HUES6 (cell line): ENCODE results near the gene FOLR1.

Experiments
- H3K27ac ChIP-seq: 2 replicates; pipeline ENCODE4 v1.7.0; 2013; ENCODE audit warnings: low read depth, mild to moderate bottlenecking, low read length, inconsistent platforms
- H3K27me3 ChIP-seq: 2 replicates; pipeline ENCODE4 v1.6.1; 2013; ENCODE audit warnings: low read length; ENCODE audit not compliant: control insufficient read depth, insufficient read depth
- H3K36me3 ChIP-seq: 2 replicates; pipeline ENCODE4 v1.6.1; 2013; ENCODE audit warnings: low read length; ENCODE audit not compliant: control insufficient read depth, insufficient read depth
- H3K4me1 ChIP-seq: 2 replicates; pipeline ENCODE4 v1.6.1; 2013; ENCODE audit warnings: low read length; ENCODE audit not compliant: control insufficient read depth, insufficient read depth
- H3K4me3 ChIP-seq: 2 replicates; pipeline ENCODE4 v1.5.1; 2013; ENCODE audit warnings: low read depth, low read length
- H3K9ac ChIP-seq: one replicate; pipeline ENCODE4 v1.6.1; 2013; ENCODE audit warnings: mild to moderate bottlenecking, low read length
- H3K9me3 ChIP-seq: 2 replicates; pipeline ENCODE4 v1.6.1; 2013; ENCODE audit warnings: low read depth, low read length; ENCODE audit not compliant: control insufficient read depth, insufficient read depth

FOLR1 gene

GRCh38 chr11:72216638-72217037, 24.7 kb downstream of the FOLR1 start, which contains the start of gene FOLR2:
Gene FOLR2, plus strand, starts transcription at chr11:72216794. Its CDS starts 1,791 bp downstream, at chr11:72218585.
- Histone ChIP-seq H3K36me3 (no peaks in the 10 kb centered on the region), H3K4me3 (no peak within 1 kb of the TSS), H3K9ac (no peak within 1 kb of the TSS), H3K27me3 (peaks cover 2% of the 10 kb centered on the region; the same call in 1 of the 2 replicates), H3K9me3 (no peaks in the 10 kb centered on the region), H3K4me1 (peaks cover 7% of the 10 kb centered on the region; the same call in 1 of the 2 replicates), H3K27ac (no peak within 1 kb of the TSS)

- Histone ChIP-seq H3K4me1 (peaks cover 19% of the 10 kb centered on the region), H3K4me3 (no peak overlapping the region), H3K27me3 (peaks cover 2% of the 10 kb centered on the region; the same call in 1 of the 2 replicates), H3K9ac (no peak overlapping the region), H3K9me3 (no peaks in the 10 kb centered on the region), H3K27ac (no peak overlapping the region), H3K36me3 (no peaks in the 10 kb centered on the region)
These were observed 25.9 kb downstream of the FOLR1 start for GRCh38 chr11:72217841-72218240.

- Histone ChIP-seq H3K4me1 (peaks cover 19% of the 10 kb centered on the region), H3K9ac (no peak overlapping the region), H3K27ac (no peak overlapping the region), H3K9me3 (no peaks in the 10 kb centered on the region), H3K27me3 (peaks cover 2% of the 10 kb centered on the region; the same call in 1 of the 2 replicates), H3K4me3 (no peak overlapping the region), H3K36me3 (no peaks in the 10 kb centered on the region)
These were observed 26.4 kb downstream of the FOLR1 start for GRCh38 chr11:72218251-72218745.

- H3K9ac ChIP-seq: no peak overlapping the region
- H3K36me3 ChIP-seq: no peaks in the 10 kb centered on the region
- no peak overlapping the region for H3K4me3 ChIP-seq
- no peak overlapping the region for H3K27ac ChIP-seq
- no peaks in the 10 kb centered on the region for H3K9me3 ChIP-seq
- H3K27me3 ChIP-seq: peaks cover 2% of the 10 kb centered on the region; the same call in 1 of the 2 replicates
- peaks cover 22% of the 10 kb centered on the region for H3K4me1 ChIP-seq
These were observed 28.9 kb downstream of the FOLR1 start for GRCh38 chr11:72220696-72221363.

- H3K27ac ChIP-seq: no peak overlapping the region
- H3K27me3 ChIP-seq: peaks cover 2% of the 10 kb centered on the region; the same call in 1 of the 2 replicates
- H3K9ac ChIP-seq: no peak overlapping the region
- H3K36me3 ChIP-seq: no peaks in the 10 kb centered on the region
- no peak overlapping the region for H3K4me3 ChIP-seq
- peaks cover 24% of the 10 kb centered on the region for H3K4me1 ChIP-seq
- H3K9me3 ChIP-seq: no peaks in the 10 kb centered on the region
These were observed 29.6 kb downstream of the FOLR1 start for GRCh38 chr11:72221386-72222075.

GRCh38 chr11:72222106-72222891, 30.4 kb downstream of the FOLR1 start:
- Histone ChIP-seq H3K9ac (peak overlapping the region; percentile 31), H3K4me1 (peaks cover 24% of the 10 kb centered on the region), H3K4me3 (peak overlapping the region; percentile 80), H3K27me3 (no peaks in the 10 kb centered on the region), H3K9me3 (no peaks in the 10 kb centered on the region), H3K27ac (peak overlapping the region; percentile 37; the same call in 1 of the 2 replicates), H3K36me3 (peaks cover 7% of the 10 kb centered on the region; the same call in 1 of the 2 replicates)

GRCh38 chr11:72222907-72223614, 31.1 kb downstream of the FOLR1 start:
- peak overlapping the region; percentile 95 for H3K9ac ChIP-seq
- H3K4me3 ChIP-seq: peak overlapping the region; percentile 80
- no peaks in the 10 kb centered on the region for H3K9me3 ChIP-seq
- peaks cover 14% of the 10 kb centered on the region for H3K36me3 ChIP-seq
- peaks cover 24% of the 10 kb centered on the region for H3K4me1 ChIP-seq
- H3K27me3 ChIP-seq: no peaks in the 10 kb centered on the region
- H3K27ac ChIP-seq: peak overlapping the region; percentile 87; the same call in 1 of the 2 replicates

GRCh38 chr11:72223615-72224563, 31.9 kb downstream of the FOLR1 start:
- Histone ChIP-seq H3K27me3 (no peaks in the 10 kb centered on the region), H3K9ac (peak overlapping the region; percentile 95), H3K9me3 (no peaks in the 10 kb centered on the region), H3K27ac (peak overlapping the region; percentile 95), H3K36me3 (peaks cover 22% of the 10 kb centered on the region), H3K4me3 (peak overlapping the region; percentile 80), H3K4me1 (peaks cover 24% of the 10 kb centered on the region)

- H3K27ac ChIP-seq: peak within 1 kb of the TSS; percentile 95
These were observed 32.8 kb downstream of the FOLR1 start, which contains the start of gene INPPL1 for GRCh38 chr11:72224564-72225410. Gene INPPL1, plus strand, starts transcription at chr11:72224767. Its CDS starts 218 bp downstream, at chr11:72224985.

More at GRCh38 chr11:72224564-72225410, 32.8 kb downstream of the FOLR1 start, which contains the start of gene INPPL1:
- Histone ChIP-seq H3K36me3 (peaks cover 31% of the 10 kb centered on the region), H3K4me3 (peak within 1 kb of the TSS; percentile 80), H3K9ac (peak within 1 kb of the TSS; percentile 95), H3K4me1 (peaks cover 24% of the 10 kb centered on the region), H3K27me3 (no peaks in the 10 kb centered on the region), H3K9me3 (no peaks in the 10 kb centered on the region)
